SK-N-SH (cell line): Measurements from ENCODE around the gene HAND1. TPM values are rescaled to one million over a fixed set of nuclear protein-coding genes. Genes with fewer than 3 reads are reported as not detected.

Experiments used
- CTCF ChIA-PET: fragments of 300-600, 350-600 bp; formaldehyde crosslinking; extraction: SDS; loops from one replicate; lab custom pipeline; 2021; lab: Yijun Ruan, JAX
- POLR2A ChIA-PET: fragments of 350-600 bp; sonication (Branson Sonifier 250); formaldehyde crosslinking; extraction: SDS; loops from one replicate; lab custom pipeline; 2020; ENCODE audit warnings: antibody characterized with exemption, inconsistent platforms; lab: Yijun Ruan, JAX
- DNase-seq: peaks from one replicate; pipeline ENCODE4 v3.0.0; 2012
- H2AFZ ChIP-seq: fragments of 200-600 bp; sonication (generic); 2 replicates; pipeline ENCODE4 v1.8.1; 2016; ENCODE audit warnings: antibody characterized with exemption, mild to moderate bottlenecking, low read depth
- H3F3A ChIP-seq: fragments of 200-600 bp; sonication (generic); replicated peaks from 2 replicates; pipeline ENCODE3; 2016; ENCODE audit warnings: antibody characterized with exemption, mild to moderate bottlenecking; ENCODE audit not compliant: insufficient read depth
- H3K27ac ChIP-seq, 2 experiments: fragments of 200-500 bp in 1 of 2; fragments of 200-600 bp in 1 of 2; sonication (Bioruptor generic) in 1 of 2; sonication (generic), shearing (Covaris generic) in 1 of 2; 2 replicates each; pipeline versions ENCODE4 v1.5.1 to v1.6.1; 2014 to 2016; ENCODE audit warnings: low read depth in 2 of 2, inconsistent platforms in 1 of 2, low read length in 1 of 2, mild to moderate bottlenecking in 1 of 2, mixed read lengths in 1 of 2
- H3K27me3 ChIP-seq: fragments of 200-600 bp; sonication (generic), shearing (Covaris generic); 2 replicates; pipeline ENCODE4 v1.6.1; 2016; ENCODE audit warnings: mixed run types; ENCODE audit not compliant: insufficient read depth
- H3K36me3 ChIP-seq, 2 experiments: fragments of 200-500 bp in 1 of 2; fragments of 200-600 bp in 1 of 2; sonication (Bioruptor generic) in 1 of 2; sonication (generic) in 1 of 2; replicated peaks in 1 of 2; 2 replicates each; pipeline versions ENCODE3 to v1.5.1; 2014 to 2016; ENCODE audit warnings: low read length in 1 of 2, mild to moderate bottlenecking in 1 of 2; ENCODE audit not compliant: insufficient read depth in 2 of 2, control insufficient read depth in 1 of 2
- H3K4me1 ChIP-seq, 2 experiments: fragments of 200-500 bp in 1 of 2; fragments of 200-600 bp in 1 of 2; sonication (Bioruptor generic) in 1 of 2; sonication (generic), shearing (Covaris generic) in 1 of 2; 2 replicates each; pipeline versions ENCODE4 v1.5.1 to v1.6.1; 2014 to 2016; ENCODE audit warnings: low read depth in 1 of 2, low read length in 1 of 2, mixed run types in 1 of 2; ENCODE audit not compliant: insufficient read depth in 2 of 2, control insufficient read depth in 1 of 2
- H3K4me2 ChIP-seq: fragments of 200-600 bp; sonication (generic), shearing (Covaris generic); 2 replicates; pipeline ENCODE4 v1.6.1; 2017; ENCODE audit warnings: mixed run types
- H3K4me3 ChIP-seq, 2 experiments: fragments of 200-500 bp in 1 of 2; fragments of 200-600 bp in 1 of 2; sonication (Bioruptor generic) in 1 of 2; sonication (generic), shearing (Covaris generic) in 1 of 2; 2 replicates each; pipeline versions ENCODE4 v1.5.1 to v1.8.1; 2014 to 2016; ENCODE audit warnings: low read depth in 2 of 2, inconsistent platforms in 1 of 2, low read length in 1 of 2, mild to moderate bottlenecking in 1 of 2, mixed read lengths in 1 of 2, moderate library complexity in 1 of 2
- H3K79me2 ChIP-seq: fragments of 200-600 bp; sonication (generic); 2 replicates; pipeline ENCODE4 v1.8.1; 2017; ENCODE audit warnings: mild to moderate bottlenecking; ENCODE audit not compliant: insufficient read depth
- H3K9ac ChIP-seq: fragments of 200-600 bp; sonication (generic); 2 replicates; pipeline ENCODE4 v1.6.1; 2017; ENCODE audit warnings: mixed run types
- H3K9me2 ChIP-seq: fragments of 200-600 bp; sonication (generic); 2 replicates; pipeline ENCODE4 v1.6.1; 2017; ENCODE audit warnings: mixed run types
- H3K9me3 ChIP-seq: fragments of 200-600 bp; sonication (generic); 2 replicates; pipeline ENCODE4 v1.6.1; 2017; ENCODE audit warnings: mixed run types, mild to moderate bottlenecking, moderate library complexity
- H4K20me1 ChIP-seq: fragments of 200-600 bp; sonication (generic); 2 replicates; pipeline ENCODE4 v1.6.1; 2017; ENCODE audit warnings: mild to moderate bottlenecking, mixed run types; ENCODE audit not compliant: insufficient read depth
- FOSL2 ChIP-seq: IDR thresholded peaks from 2 replicates; pipeline ENCODE4 v1.4.0; 2012; ENCODE audit warnings: low read depth, mild to moderate bottlenecking, moderate library complexity, borderline replicate concordance
- GABPA ChIP-seq: IDR thresholded peaks from 2 replicates; pipeline ENCODE4 v1.4.0; 2012; ENCODE audit warnings: low read depth, mild to moderate bottlenecking
- JUND ChIP-seq: IDR thresholded peaks from 2 replicates; pipeline ENCODE4 v1.4.0; 2012
- MEF2A ChIP-seq: IDR thresholded peaks from 2 replicates; pipeline ENCODE4 v1.4.0; 2012; ENCODE audit warnings: low read depth, borderline replicate concordance
- RCOR1 ChIP-seq: fragments of 150-350 bp; IDR thresholded peaks from 2 replicates; pipeline ENCODE4 v1.6.1; 2017; ENCODE audit warnings: antibody characterized with exemption, low read length
- WGBS: methylation state at CpG from one replicate; pipeline ENCODE4 v1.1.6; 2017; ENCODE audit warnings: low lambda C conversion rate; 5-methylcytosine and 5-hydroxymethylcytosine counted together
- polyA plus RNA-seq, 3 experiments: library from polyadenylated mRNA; depleted of rRNA; stranded (reverse); fragments of >200 nt; gene quantifications; 2 replicates each; pipeline ENCODE4 v1.2.3, GENCODE V29; 2012
- TF ChIP-seq, protein P1 (sequence below): IDR thresholded peaks from 2 replicates; pipeline ENCODE4 v1.4.0; 2012; ENCODE audit warnings: low read depth, borderline replicate concordance

The HAND1 gene
- polyA plus RNA-seq, 1 of the 3 experiments (the other 2 are of a cell fraction), result 1.1 TPM

DNA sequence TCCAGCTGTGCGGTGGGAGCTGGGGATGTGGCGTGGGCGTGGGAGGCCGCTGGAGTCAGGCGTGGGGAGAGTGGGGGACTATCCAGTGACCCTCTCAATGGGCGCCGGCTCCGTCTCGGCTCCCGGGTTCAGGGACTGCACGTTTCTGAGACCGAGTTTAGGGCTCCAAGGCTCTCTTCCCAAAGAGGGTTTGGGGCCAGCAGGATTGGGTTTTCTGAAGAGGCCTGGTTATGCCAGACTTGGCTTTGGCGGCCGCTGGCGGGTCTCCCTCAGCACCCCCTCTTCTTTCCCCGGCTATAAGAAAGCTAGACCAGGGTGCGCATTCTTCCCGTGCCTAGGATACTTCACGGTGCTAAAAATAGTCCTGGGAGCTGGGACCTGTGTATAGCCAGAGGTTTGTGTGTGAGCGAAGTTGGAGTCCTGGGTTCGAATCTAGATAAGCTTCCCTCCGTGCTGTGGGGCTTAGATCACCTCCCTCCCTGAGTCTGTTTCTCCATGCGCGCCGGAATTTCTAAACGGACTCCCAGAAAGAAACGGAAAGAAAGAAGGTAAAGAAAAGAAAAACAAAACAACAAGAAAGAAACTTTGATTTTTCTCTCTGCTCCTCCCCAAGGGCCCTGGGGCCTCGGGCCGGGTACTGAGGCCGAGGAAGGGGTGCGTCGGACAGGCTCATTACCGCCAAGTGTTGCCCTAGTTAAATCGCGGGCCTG is 5.0 kb downstream of the HAND1 start:
- 59% methylated on average over 35 of the region's 35 CpGs for WGBS
- Histone ChIP-seq H3K4me3 (peak overlapping the region in 1 of 2 experiments; percentile 74; a peak in 1 of 4 replicates), H3K4me2 (no peak overlapping the region), H3K9me2 (no peaks in the 10 kb centered on the region), H3K79me2 (no peaks in the 10 kb centered on the region), H3K9me3 (no peaks in the 10 kb centered on the region), H3K27ac (peak overlapping the region in 1 of 2 experiments; percentile 96; a peak in 2 of 4 replicates), H3K36me3 (peaks cover 0 to 4% of the 10 kb centered on the region in 2 experiments), H3K9ac (no peak overlapping the region), H3F3A (peaks cover 3% of the 10 kb centered on the region), H2AFZ (no peak overlapping the region), H3K27me3 (peaks cover 45% of the 10 kb centered on the region), H3K4me1 (peaks cover 0 to 41% of the 10 kb centered on the region in 2 experiments; a peak in 2 of 4 replicates), H4K20me1 (no peaks in the 10 kb centered on the region)
- CTCF ChIA-PET, result interaction anchor here (0.7 to 14.6 kb wide), 6 partner anchors 13 to 139 kb away, joined by 3 to 295 read pairs (median 6); no protein-coding TSS in a partner anchor
- no peak for DNase-seq
- no peak for TF ChIP-seq GABPA
- no peak for TF ChIP-seq FOSL2
- no peak for TF ChIP-seq MEF2A
- TF ChIP-seq, protein P1, sequence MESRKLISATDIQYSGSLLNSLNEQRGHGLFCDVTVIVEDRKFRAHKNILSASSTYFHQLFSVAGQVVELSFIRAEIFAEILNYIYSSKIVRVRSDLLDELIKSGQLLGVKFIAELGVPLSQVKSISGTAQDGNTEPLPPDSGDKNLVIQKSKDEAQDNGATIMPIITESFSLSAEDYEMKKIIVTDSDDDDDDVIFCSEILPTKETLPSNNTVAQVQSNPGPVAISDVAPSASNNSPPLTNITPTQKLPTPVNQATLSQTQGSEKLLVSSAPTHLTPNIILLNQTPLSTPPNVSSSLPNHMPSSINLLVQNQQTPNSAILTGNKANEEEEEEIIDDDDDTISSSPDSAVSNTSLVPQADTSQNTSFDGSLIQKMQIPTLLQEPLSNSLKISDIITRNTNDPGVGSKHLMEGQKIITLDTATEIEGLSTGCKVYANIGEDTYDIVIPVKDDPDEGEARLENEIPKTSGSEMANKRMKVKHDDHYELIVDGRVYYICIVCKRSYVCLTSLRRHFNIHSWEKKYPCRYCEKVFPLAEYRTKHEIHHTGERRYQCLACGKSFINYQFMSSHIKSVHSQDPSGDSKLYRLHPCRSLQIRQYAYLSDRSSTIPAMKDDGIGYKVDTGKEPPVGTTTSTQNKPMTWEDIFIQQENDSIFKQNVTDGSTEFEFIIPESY, result no peak
- POLR2A ChIA-PET, result interaction anchor here (0.6 to 3.5 kb wide), 7 partner anchors 12 to 153 kb away, joined by 3 to 29 read pairs (median 5); no protein-coding TSS in a partner anchor

DNA sequence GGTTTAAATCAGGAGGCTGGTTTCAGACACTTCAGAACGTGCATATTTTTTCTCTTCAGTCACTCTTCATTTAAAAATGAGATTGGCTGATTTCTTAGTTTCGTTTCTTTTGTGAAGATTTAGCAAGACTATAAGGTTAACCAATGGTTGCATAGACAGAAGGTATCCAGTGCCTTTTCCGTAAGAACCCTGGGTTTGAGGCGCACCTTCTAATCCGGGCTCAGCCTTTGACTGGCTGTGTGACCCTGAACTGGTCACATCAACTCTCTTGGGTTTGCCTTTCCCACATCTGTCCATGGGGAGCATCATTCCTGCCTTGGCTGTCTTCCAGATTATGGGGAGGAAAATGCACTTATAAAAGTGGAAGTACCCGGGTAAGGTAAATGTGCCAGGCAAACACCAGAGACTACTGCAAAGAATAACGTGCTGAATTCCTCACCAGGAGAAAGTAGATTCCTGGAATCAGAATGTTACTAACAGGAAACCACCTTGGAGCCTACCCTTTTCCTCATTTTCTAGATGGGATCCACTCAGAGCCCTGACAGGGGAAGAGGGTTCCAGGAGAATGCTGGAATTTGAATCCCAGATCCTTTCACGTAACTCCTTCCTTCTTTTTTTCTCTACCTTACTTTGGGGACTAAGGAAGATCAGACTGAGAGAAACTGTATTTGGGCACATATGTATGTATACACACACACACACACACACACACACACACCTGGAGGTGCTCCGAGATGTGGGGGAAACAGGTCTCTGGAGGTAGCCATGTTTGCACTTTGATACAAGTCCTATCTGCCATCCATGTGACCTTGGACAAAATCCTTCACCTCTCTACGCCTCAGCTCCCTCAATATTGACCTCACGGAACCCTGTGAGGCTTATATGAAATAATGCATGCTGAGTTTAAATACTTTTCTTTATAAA is 6.8 kb downstream of the HAND1 start:
- Histone ChIP-seq H3K9me3 (no peaks in the 10 kb centered on the region), H3K4me3 (no peak overlapping the region), H3K27me3 (peaks cover 27% of the 10 kb centered on the region), H3K79me2 (no peaks in the 10 kb centered on the region), H3K4me1 (peaks cover 0 to 49% of the 10 kb centered on the region in 2 experiments; a peak in 2 of 4 replicates), H3K9ac (no peak overlapping the region), H3K4me2 (no peak overlapping the region), H3F3A (peaks cover 3% of the 10 kb centered on the region), H2AFZ (no peak overlapping the region), H3K36me3 (peaks cover 0 to 4% of the 10 kb centered on the region in 2 experiments), H4K20me1 (no peaks in the 10 kb centered on the region), H3K9me2 (no peaks in the 10 kb centered on the region), H3K27ac (peak overlapping the region in 1 of 2 experiments; percentile 96; a peak in 2 of 4 replicates)
- ChIA-PET POLR2A (interaction anchor here (0.6 to 3.5 kb wide), 6 partner anchors 12 to 52 kb away, joined by 3 to 29 read pairs (median 7); no protein-coding TSS in a partner anchor), CTCF (interaction anchor here (0.7 to 14.6 kb wide), 6 partner anchors 9 to 162 kb away, joined by 3 to 295 read pairs (median 4); no protein-coding TSS in a partner anchor)
- TF ChIP-seq JUND (no peak), RCOR1 (0 out of 2 replicates have a peak, but pooled peaks have one; percentile 33)
- WGBS, result 60% methylated on average over 11 of the region's 11 CpGs
- peak; percentile 64 for DNase-seq
